ENCODE data around the gene FAF1. TPM values are rescaled to one million over a fixed set of nuclear protein-coding genes. Genes with fewer than 3 reads are reported as not detected.

The FAF1 gene
- total RNA-seq, 1 donor from 2014 or later, result 58.8 TPM

DNA sequence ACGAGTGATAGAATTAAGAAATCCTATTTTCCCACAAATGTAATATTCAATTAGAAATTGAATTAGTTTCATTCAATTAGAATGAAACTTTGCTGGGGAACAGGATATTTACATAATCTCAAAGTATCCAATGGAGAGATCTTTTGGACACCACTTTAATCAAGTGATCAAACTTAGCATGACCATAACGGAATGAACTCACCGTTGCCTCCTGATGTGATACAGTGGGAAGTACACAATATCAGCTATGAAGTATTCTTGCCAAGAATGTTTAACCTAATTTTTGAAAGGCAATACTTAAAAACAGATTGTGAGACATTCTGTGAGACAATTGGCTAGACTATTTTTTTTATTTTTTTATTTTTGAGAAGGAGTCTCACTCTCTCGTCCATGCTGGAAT, 26.6 kb upstream of the FAF1 start:
- intact Hi-C loops (cut with micrococcal nuclease), result no loop called here
- H3K9me3 Mint-ChIP-seq, result no peaks in the 10 kb centered on the region
- H3K27me3 Mint-ChIP-seq (ENCODE audit: insufficient read depth), result peaks cover 42% of the 10 kb centered on the region
- H3K27ac Mint-ChIP-seq, result no peak overlapping the region
- no peaks in the 10 kb centered on the region for H3K4me1 Mint-ChIP-seq (ENCODE audit: low read depth)
- H3K4me3 Mint-ChIP-seq, result no peak overlapping the region
- DNase-seq (ENCODE audit: low spot score), result no peak
- H3K36me3 Mint-ChIP-seq (ENCODE audit: low read depth), result no peaks in the 10 kb centered on the region

DNA sequence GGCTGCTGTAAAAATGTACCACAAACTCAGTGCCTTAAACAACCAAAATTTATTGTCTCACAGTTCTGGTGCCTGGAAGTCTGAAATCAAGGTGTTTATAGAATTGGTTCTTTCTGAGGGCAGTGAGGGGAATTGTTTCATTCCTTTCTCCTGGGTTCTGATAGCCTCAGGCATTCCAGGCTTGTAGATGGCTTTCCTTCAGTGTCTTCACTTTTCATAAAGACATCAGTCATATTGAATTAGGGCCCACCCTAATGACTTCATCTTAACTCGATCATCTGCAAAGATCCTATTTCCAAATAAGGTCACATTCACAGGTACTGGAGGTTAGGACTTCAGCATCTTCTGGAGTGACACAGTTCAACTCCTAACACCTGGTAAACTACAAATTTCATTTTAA, 25.0 kb upstream of the FAF1 start:
- DNase-seq (ENCODE audit: low spot score), result no peak
- Mint-ChIP-seq H3K4me1 (ENCODE audit: low read depth) (no peaks in the 10 kb centered on the region), H3K27ac (no peak overlapping the region), H3K4me3 (no peak overlapping the region), H3K9me3 (no peaks in the 10 kb centered on the region), H3K27me3 (ENCODE audit: insufficient read depth) (peaks cover 51% of the 10 kb centered on the region), H3K36me3 (ENCODE audit: low read depth) (no peaks in the 10 kb centered on the region)
- intact Hi-C loops (cut with micrococcal nuclease), result no loop called here

DNA sequence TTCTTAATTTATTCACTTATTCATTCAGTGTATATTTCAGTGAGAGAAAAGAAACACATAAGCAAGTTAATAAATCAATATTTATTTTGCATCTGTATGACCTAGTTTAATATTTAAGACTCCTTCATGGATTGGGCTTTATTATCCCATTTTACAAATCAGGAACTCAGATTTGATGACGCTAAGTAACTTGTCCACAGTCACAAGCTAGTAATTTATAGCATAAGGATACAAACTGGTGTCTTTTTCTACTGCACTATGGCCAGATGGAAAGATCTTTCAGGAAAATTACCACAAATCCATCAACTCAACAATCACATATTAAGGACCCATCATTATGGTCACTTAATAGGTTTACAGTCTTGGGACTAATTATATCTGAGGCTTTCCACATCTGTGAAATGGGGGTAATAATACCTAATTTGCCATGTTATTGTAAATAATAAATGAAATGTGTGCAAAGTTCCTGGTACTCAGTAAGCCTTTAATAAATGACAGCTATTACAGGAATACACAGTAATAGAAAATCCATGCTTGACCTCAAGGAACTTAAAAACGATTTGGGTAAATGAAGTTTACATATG, 23.2 kb upstream of the FAF1 start:
- no peak for DNase-seq (ENCODE audit: low spot score)
- intact Hi-C loops (cut with micrococcal nuclease), result no loop called here
- Mint-ChIP-seq H3K27me3 (ENCODE audit: insufficient read depth) (peaks cover 66% of the 10 kb centered on the region), H3K4me1 (ENCODE audit: low read depth) (peaks cover 10% of the 10 kb centered on the region), H3K4me3 (no peak overlapping the region), H3K27ac (no peak overlapping the region), H3K36me3 (ENCODE audit: low read depth) (no peaks in the 10 kb centered on the region), H3K9me3 (no peaks in the 10 kb centered on the region)

DNA sequence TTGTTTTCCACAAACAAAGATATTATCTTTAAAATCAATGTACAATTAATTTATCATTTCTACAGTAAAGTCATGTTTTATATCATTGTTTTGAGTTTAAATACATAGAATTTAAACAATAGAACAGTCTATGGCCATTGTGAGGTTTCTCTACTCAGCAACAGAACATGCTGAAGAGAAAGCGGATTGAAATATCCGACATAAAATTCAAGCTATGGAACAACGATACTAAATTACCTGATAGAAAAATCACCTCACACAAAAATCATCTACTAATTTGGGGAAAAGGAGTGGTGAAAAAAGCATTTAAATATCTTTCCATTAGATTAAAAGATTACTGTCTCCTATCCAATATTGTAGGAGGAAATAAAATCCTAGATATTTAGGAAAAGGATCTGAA, 22.5 kb upstream of the FAF1 start:
- peaks cover 63% of the 10 kb centered on the region for H3K27me3 Mint-ChIP-seq (ENCODE audit: insufficient read depth)
- no peak overlapping the region for H3K27ac Mint-ChIP-seq
- H3K36me3 Mint-ChIP-seq (ENCODE audit: low read depth), result no peaks in the 10 kb centered on the region
- intact Hi-C loops (cut with micrococcal nuclease), result no loop called here
- peaks cover 10% of the 10 kb centered on the region for H3K4me1 Mint-ChIP-seq (ENCODE audit: low read depth)
- DNase-seq (ENCODE audit: low spot score), result no peak
- no peak overlapping the region for H3K4me3 Mint-ChIP-seq
- no peaks in the 10 kb centered on the region for H3K9me3 Mint-ChIP-seq

DNA sequence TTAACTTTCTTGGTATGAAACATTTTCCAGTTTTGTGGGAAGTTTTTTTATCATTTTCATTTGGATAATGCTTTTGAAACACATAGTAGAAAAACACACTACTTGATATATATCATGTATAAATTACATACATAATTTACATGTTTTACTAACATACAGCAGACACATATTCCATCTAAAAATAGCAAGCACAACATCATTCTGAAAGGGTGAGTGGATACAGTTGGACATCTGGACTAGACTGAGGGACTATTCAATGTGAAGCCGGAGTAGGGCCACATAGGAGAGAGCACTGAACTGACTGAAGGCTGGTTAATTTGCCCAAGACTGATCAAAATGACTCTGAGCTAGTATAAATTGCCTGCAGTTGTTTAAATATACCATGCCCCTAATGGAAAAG, 21.7 kb upstream of the FAF1 start:
- peaks cover 61% of the 10 kb centered on the region for H3K27me3 Mint-ChIP-seq (ENCODE audit: insufficient read depth)
- no peak for DNase-seq (ENCODE audit: low spot score)
- peaks cover 2% of the 10 kb centered on the region for H3K36me3 Mint-ChIP-seq (ENCODE audit: low read depth)
- H3K4me3 Mint-ChIP-seq, result no peak overlapping the region
- H3K4me1 Mint-ChIP-seq (ENCODE audit: low read depth), result peaks cover 15% of the 10 kb centered on the region
- no peak overlapping the region for H3K27ac Mint-ChIP-seq
- H3K9me3 Mint-ChIP-seq, result no peaks in the 10 kb centered on the region
- intact Hi-C loops (cut with micrococcal nuclease), result no loop called here

DNA sequence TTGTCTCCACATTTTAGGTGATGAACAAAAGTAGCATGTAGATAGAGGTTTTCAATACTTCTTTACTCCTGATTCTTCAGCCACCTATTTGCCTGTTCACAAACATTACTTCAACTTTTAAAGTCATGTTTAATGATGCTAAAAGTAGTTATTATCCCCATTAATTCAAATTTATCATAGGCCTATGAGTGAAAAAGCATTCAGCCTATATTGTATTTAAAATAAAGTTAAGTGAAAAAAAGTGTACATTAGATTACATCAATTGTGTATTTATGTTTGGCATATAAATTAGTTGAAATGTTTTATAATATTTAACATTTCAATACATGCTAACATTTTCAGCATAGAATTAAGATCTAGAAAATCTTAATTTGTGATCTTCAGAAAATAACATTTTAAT, 20.4 kb upstream of the FAF1 start:
- Mint-ChIP-seq H3K4me3 (no peak overlapping the region), H3K27ac (no peak overlapping the region), H3K4me1 (ENCODE audit: low read depth) (peaks cover 23% of the 10 kb centered on the region), H3K36me3 (ENCODE audit: low read depth) (peaks cover 2% of the 10 kb centered on the region), H3K9me3 (no peaks in the 10 kb centered on the region), H3K27me3 (ENCODE audit: insufficient read depth) (peaks cover 55% of the 10 kb centered on the region)
- no peak for DNase-seq (ENCODE audit: low spot score)
- intact Hi-C loops (cut with micrococcal nuclease), result no loop called here

DNA sequence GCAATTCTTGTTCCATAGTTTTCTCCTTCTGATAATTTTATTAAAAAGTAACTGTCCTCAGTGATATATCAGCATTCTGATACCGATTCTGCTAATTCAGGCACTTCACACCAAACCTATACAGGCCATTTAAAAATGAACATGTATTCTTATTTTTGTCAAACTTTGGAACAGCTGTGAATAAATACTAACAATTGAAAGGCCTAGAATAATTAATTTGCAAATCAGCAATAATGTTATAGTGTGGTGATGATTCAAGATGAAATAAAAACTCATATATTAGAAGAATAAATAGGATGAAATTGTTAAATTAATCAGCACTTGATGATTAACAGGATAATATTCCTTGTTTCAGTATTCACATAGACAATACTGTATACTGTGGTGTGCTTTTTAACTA, 19.9 kb upstream of the FAF1 start:
- Mint-ChIP-seq H3K27me3 (ENCODE audit: insufficient read depth) (peaks cover 50% of the 10 kb centered on the region), H3K4me1 (ENCODE audit: low read depth) (peaks cover 23% of the 10 kb centered on the region)
- intact Hi-C loops (cut with micrococcal nuclease), result loop anchor here (10.0 kb wide), 3 partner anchors 315 to 745 kb away; partner anchors contain the start of gene EPS15

DNA sequence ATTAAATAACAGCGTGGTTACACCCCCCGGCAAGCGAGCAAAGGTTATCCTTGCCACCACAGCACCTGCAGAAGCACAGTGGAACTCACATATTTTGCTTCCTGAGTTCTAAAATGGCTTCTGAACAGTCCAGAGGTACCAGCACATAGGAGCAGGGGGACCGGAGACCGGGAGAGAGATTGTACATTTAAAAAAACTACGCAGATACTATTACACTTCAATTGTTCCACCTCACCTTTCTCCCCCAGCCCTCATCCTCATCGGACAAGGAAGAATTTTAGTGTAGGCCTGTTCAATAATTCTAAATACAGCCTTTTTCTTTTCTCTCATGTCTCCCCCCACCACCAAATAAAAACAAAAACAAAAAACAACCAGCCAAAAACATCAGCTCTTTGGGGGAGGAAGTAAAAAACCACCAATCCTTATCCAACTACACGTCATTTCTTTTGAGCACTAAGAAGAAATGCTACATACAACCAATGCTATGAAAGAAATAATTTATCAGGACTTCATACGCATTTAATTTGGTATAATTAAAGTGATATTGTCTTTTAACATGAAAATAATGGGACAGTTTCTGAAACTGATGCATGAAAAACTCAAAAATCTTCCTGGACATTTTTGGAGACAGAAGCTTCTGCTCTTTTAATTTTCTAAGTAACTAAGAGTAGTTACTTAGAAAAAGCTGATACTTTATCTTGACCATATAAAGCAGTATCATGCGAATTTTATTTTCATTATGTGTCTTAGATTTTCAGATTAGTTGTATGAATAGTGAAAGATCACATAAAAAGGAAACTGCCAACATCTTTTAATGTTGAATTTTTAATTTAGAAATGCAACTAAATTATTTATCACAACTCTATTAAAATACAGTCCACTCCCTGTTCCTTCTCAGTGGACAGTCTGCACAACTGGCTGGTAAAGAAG, 19.1 kb upstream of the FAF1 start:
- H3K27ac Mint-ChIP-seq, result no peak overlapping the region
- peaks cover 23% of the 10 kb centered on the region for H3K4me1 Mint-ChIP-seq (ENCODE audit: low read depth)
- H3K27me3 Mint-ChIP-seq (ENCODE audit: insufficient read depth), result peaks cover 47% of the 10 kb centered on the region
- no peak for DNase-seq (ENCODE audit: low spot score)
- H3K36me3 Mint-ChIP-seq (ENCODE audit: low read depth), result peaks cover 13% of the 10 kb centered on the region
- H3K4me3 Mint-ChIP-seq, result peak overlapping the region; percentile 74
- no peaks in the 10 kb centered on the region for H3K9me3 Mint-ChIP-seq
- intact Hi-C loops (cut with micrococcal nuclease), result loop anchor here (10.0 kb wide), 3 partner anchors 316 to 746 kb away; partner anchors contain the start of gene EPS15

More for the DNA sequence above, 19.9 kb upstream of the FAF1 start:
- Mint-ChIP-seq H3K36me3 (ENCODE audit: low read depth) (peaks cover 5% of the 10 kb centered on the region), H3K4me3 (no peak overlapping the region), H3K27ac (no peak overlapping the region), H3K9me3 (no peaks in the 10 kb centered on the region)
- no peak for DNase-seq (ENCODE audit: low spot score)

DNA sequence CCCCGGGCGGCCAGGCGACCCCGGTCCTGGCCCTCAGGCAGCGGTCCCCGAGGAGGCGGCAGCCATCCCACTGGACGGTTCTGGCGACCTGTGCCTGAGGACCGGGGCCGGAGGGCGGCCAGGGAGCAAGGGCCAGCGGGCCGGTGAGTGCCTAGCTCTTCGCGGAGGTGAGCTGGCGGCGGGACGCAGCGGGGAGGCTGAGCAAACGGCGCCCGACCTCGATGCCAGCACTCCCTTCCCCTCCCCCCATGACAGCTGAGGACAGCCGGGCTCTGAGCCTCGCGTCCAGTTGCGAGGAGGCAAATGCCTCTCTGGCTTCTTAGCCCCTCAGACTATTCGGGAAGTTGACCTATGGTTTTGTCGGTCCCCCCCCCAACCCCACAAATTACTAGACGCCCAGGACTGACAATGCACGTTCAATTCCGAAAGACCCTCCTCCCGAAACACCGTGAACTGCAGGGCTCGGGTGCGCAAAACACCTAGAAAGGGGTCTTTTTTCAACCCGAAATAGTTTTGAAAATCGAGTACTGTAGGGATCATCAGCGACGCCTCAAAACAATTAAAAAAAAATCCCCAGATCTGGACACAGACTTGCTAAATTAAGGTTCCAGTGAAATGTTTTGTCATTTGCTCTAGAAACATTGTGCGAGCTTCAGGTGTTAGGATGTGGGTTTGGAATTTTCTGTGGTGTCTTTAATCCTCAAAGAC, 18.2 kb upstream of the FAF1 start:
- H3K4me1 Mint-ChIP-seq (ENCODE audit: low read depth), result peaks cover 29% of the 10 kb centered on the region
- no peaks in the 10 kb centered on the region for H3K9me3 Mint-ChIP-seq
- no peak for DNase-seq (ENCODE audit: low spot score)
- peaks cover 43% of the 10 kb centered on the region for H3K27me3 Mint-ChIP-seq (ENCODE audit: insufficient read depth)
- no peak overlapping the region for H3K27ac Mint-ChIP-seq
- H3K4me3 Mint-ChIP-seq, result peak overlapping the region; percentile 74
- intact Hi-C loops (cut with micrococcal nuclease), result loop anchor here (10.0 kb wide), 3 partner anchors 317 to 747 kb away; partner anchors contain the start of gene EPS15
- H3K36me3 Mint-ChIP-seq (ENCODE audit: low read depth), result peaks cover 20% of the 10 kb centered on the region

DNA sequence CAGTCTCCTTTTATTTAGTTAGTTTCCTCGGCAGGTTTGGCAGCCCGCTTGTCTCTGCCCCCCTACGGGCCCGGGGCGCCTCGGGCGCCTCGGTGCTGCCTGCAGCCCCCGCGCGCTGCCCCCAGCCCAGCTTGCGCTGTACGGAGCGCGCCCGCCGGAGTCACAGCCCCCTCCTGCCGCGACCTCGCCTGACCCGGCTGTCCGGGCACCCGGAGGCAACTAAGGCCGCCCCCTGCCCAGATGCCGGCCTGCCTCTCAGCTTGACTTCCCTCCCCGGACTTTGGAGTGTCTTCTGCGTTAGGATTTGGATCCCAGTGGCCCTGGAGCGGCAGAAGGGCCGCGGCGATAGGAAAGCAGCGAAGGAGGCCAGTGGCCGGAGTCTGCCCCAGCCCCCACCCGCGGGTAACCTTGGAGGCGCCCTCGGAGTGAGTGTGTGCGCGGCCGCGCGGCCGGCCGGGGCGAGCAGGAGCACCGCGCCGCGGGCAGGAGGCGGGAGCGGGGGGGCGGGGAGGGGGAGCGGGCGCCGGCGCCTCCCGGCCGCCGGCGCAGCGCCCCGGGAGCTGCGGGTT, 17.6 kb upstream of the FAF1 start:
- no peaks in the 10 kb centered on the region for H3K9me3 Mint-ChIP-seq
- intact Hi-C loops (cut with micrococcal nuclease), result loop anchor here (1.0 to 10.0 kb wide), 6 partner anchors 8 to 747 kb away; partner anchors contain the start of genes EPS15 and FAF1
- H3K4me3 Mint-ChIP-seq, result peak overlapping the region; percentile 87
- peaks cover 23% of the 10 kb centered on the region for H3K36me3 Mint-ChIP-seq (ENCODE audit: low read depth)
- peaks cover 31% of the 10 kb centered on the region for H3K4me1 Mint-ChIP-seq (ENCODE audit: low read depth)
- peaks cover 37% of the 10 kb centered on the region for H3K27me3 Mint-ChIP-seq (ENCODE audit: insufficient read depth)
- no peak for DNase-seq (ENCODE audit: low spot score)
- H3K27ac Mint-ChIP-seq, result peak overlapping the region; percentile 48

DNA sequence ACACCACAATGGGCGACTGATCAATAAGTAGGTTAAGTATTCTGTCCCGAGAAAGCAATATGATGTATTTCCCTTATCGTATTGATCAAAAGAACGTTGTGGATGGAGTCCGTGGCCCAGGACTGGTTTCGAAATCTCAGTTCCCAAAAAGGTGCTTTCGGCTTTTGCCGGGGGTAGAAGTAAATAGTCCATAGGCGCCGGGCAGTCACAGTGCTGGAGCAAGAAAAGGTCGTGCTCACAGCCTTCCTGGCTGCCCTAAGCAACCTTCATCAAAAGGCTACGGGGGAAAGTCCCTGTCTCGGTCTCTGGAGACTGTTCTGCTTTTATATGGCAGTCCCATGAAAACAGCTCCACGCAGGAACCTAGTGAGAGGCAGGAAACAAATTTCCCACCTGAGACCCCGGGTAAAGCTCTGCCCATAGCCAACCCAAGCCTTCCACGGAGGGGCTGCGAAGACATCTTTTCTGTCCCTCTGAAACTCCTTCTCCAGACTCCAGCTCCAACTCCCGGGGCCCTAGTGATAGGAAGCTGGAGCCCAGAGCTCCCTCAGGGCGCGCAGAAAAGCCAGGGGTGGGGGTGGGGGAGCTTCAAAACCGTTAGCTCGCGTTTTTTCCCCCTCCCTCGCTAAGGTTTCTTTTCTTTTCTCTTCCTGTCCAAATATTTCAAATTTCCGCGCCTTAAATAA, 17.0 kb upstream of the FAF1 start:
- Mint-ChIP-seq H3K4me3 (peak overlapping the region; percentile 87), H3K27ac (peak overlapping the region; percentile 48), H3K4me1 (ENCODE audit: low read depth) (peaks cover 34% of the 10 kb centered on the region), H3K9me3 (no peaks in the 10 kb centered on the region), H3K27me3 (ENCODE audit: insufficient read depth) (peaks cover 36% of the 10 kb centered on the region), H3K36me3 (ENCODE audit: low read depth) (peaks cover 24% of the 10 kb centered on the region)
- intact Hi-C loops (cut with micrococcal nuclease), result loop anchor here (1.0 to 10.0 kb wide), 6 partner anchors 8 to 748 kb away; partner anchors contain the start of genes EPS15 and FAF1
- DNase-seq (ENCODE audit: low spot score), result peak; percentile 11
